ENCODE results near the gene INPP5D.

The INPP5D gene

DNA sequence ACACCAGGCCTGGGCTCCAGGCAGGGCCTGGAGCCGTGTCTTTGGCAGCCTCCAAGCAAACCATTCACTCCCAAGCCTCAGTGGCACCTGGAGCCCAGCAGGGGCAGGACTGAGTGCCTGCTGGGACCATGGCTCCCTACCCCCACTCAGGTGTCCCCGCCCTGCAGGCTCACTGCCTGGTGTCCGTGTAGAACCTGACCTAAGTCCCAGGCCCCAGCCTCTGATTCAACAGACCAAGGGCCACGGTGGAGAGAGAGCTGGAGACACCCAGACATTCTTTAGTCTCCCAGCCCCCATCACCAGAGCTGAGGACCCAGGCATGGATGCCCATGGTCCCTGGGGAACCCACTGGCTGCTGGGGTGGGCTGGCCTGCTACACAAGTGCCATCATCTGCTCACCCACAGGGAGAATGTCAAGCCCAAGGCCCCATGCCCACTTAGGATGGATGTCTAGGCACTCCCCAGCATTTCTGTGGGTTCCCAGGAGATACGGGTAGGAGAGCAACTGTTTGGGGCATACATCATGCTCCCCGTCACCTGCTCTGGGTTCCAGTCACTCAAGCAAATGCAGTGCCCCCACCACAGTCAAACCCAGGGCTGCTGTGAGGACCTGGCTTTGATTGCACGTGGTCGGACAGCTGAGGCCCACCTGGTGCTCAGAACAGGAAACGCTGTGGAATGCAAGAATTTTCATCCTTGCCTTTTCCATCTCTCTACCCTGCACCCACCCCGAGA lies 148.4 kb downstream of the INPP5D start:
- CTCF ChIA-PET = interaction anchor here (0.5 to 1.3 kb wide), 4 partner anchors 9 to 283 kb away, joined by 3 to 4 read pairs (median 4); no protein-coding TSS in a partner anchor
- peak; percentile 36 for DNase-seq (ENCODE audit: low spot score)
- POLR2A ChIA-PET (ENCODE audit: low non-redundant PET) = no interaction called here
- peak overlapping the region; percentile 93 for H3K27ac ChIP-seq
- TF ChIP-seq, protein P1, sequence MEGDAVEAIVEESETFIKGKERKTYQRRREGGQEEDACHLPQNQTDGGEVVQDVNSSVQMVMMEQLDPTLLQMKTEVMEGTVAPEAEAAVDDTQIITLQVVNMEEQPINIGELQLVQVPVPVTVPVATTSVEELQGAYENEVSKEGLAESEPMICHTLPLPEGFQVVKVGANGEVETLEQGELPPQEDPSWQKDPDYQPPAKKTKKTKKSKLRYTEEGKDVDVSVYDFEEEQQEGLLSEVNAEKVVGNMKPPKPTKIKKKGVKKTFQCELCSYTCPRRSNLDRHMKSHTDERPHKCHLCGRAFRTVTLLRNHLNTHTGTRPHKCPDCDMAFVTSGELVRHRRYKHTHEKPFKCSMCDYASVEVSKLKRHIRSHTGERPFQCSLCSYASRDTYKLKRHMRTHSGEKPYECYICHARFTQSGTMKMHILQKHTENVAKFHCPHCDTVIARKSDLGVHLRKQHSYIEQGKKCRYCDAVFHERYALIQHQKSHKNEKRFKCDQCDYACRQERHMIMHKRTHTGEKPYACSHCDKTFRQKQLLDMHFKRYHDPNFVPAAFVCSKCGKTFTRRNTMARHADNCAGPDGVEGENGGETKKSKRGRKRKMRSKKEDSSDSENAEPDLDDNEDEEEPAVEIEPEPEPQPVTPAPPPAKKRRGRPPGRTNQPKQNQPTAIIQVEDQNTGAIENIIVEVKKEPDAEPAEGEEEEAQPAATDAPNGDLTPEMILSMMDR (conservative IDR thresholded peaks at IDR 0.05; ENCODE audit: low read depth) = no peak

- no peak for DNase-seq (ENCODE audit: low spot score)
- CTCF ChIA-PET = interaction anchor here (0.5 to 1.3 kb wide), 3 partner anchors 20 to 42 kb away, joined by 3 to 4 read pairs (median 4); partner anchors contain the start of gene ATG16L1
- peak overlapping the region; percentile 93 for H3K27ac ChIP-seq
- TF ChIP-seq, protein P1 (conservative IDR thresholded peaks at IDR 0.05; ENCODE audit: low read depth) = no peak
- POLR2A ChIA-PET (ENCODE audit: low non-redundant PET) = no interaction called here
These were observed 149.0 kb downstream of the INPP5D start for GRCh38 chr2:233209117-233209532.

- H3K27ac ChIP-seq = peak overlapping the region; percentile 93
- TF ChIP-seq, protein P1 (conservative IDR thresholded peaks at IDR 0.05; ENCODE audit: low read depth) = no peak
- DNase-seq (ENCODE audit: low spot score) = peak; percentile 71
- ChIA-PET CTCF (interaction anchor here (0.5 to 1.3 kb wide), 3 partner anchors 40 to 136 kb away, joined by 3 to 4 read pairs (median 4); partner anchors contain the start of gene ATG16L1), POLR2A (ENCODE audit: low non-redundant PET) (no interaction called here)
These were observed 149.5 kb downstream of the INPP5D start for GRCh38 chr2:233209533-233210171.

DNA sequence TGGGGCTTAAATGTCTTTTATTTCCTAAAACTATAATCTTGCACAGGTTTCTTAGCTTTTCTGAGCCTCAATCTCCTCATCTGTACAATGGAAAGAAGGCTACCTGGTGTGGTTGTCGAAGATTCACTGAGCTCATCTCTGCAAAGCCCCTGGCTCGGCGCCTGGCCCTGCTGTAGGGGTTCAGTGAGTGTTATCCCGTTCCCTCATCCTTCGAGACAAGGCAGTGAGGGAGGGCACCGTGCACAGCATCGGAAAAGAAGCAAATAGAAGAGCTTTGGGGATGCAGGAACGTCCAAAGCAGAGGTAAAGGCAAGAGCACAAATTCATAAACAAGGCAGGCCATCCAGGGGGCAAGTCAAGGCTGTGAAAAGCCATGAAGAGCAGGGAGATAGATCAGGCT lies 150.1 kb downstream of the INPP5D start:
- TF ChIP-seq, protein P1 (conservative IDR thresholded peaks at IDR 0.05; ENCODE audit: low read depth) = no peak
- CTCF ChIA-PET = interaction anchor here (0.6 kb wide), 1 partner anchor 17 kb away, joined by 4 read pairs; no protein-coding TSS in a partner anchor
- POLR2A ChIA-PET (ENCODE audit: low non-redundant PET) = no interaction called here
- H3K27ac ChIP-seq = peak overlapping the region; percentile 93
- DNase-seq (ENCODE audit: low spot score) = no peak

DNA sequence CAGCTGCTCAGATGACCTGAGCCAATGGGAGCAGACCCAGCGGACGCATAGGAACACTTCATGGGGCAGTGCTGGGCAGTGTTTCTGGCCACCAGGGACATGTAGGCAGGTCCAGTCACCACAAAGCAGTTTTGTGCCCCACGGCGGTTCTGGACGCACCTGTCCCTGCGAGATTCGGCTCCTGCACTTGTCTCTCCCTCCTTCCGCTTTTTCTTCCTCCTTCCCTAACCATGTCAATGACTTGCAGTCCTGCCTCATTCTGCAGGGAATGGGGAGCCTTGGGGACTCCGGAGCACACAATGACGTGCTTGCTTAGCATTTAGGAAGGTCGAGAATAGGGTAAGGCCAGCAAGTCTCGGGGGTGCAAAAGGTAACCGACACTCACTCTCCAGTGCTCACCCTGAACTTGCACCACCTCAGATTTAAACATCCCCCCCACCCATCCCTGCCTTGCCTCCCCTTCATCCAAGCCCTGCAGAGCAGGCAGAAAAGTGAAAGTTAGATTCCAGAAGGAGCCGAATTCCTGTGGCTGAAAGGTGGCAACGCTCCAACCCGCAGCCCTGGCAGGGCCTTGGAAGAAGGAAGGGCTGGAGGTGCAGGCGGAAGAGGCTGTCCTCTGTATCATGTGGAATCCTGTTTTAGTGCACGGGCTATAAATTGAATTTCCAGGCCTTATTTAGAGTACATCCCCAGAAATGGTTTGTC lies 150.9 kb downstream of the INPP5D start:
- TF ChIP-seq, protein P1 (conservative IDR thresholded peaks at IDR 0.05; ENCODE audit: low read depth) = no peak
- DNase-seq (ENCODE audit: low spot score) = peak; percentile 88
- ChIA-PET POLR2A (ENCODE audit: low non-redundant PET) (no interaction called here), CTCF (interaction anchor here (0.6 kb wide), 1 partner anchor 18 kb away, joined by 4 read pairs; no protein-coding TSS in a partner anchor)
- H3K27ac ChIP-seq = peak overlapping the region; percentile 93

DNA sequence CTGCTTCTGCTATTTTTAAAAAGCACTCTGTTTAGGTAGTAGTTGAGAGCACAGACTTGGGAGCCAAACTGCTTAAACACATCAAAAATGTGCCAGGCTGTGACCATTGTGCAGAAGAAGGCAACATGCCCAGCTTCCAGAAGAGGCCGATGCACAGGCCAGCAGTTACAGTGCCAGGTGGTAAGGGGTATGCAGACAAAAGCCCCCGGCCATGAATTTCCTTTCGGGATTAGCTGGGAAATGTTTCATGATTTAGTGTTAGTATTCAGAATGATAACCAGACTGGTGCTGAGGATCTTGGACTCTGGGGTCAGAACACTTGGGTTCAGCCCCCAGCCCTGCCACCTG lies 151.4 kb downstream of the INPP5D start:
- H3K27ac ChIP-seq = peak overlapping the region; percentile 93

More for the DNA sequence above, 151.4 kb downstream of the INPP5D start:
- TF ChIP-seq, protein P1 (conservative IDR thresholded peaks at IDR 0.05; ENCODE audit: low read depth) = no peak
- POLR2A ChIA-PET (ENCODE audit: low non-redundant PET) = no interaction called here
- CTCF ChIA-PET = no interaction called here
- no peak for DNase-seq (ENCODE audit: low spot score)
